KOPT-K1 (cell line): ENCODE data around the gene TMEM131.
"Not testable (repeated sequence)": the region's sequence is repeated elsewhere in the genome, so short reads cannot be mapped to it uniquely, and the experiment has no call there.

Experiments used
- H3K27ac ChIP-seq: fragments of 200-600 bp; sonication (generic); 2 replicates; pipeline ENCODE4 v1.5.1; 2016; ENCODE audit warnings: antibody characterized with exemption, mild to moderate bottlenecking, low read depth, low read length; ENCODE audit not compliant: poor library complexity, severe bottlenecking
- H3K36me3 ChIP-seq: fragments of 200-600 bp; sonication (generic); 2 replicates; pipeline ENCODE4 v1.5.1; 2017; ENCODE audit warnings: antibody characterized with exemption, mild to moderate bottlenecking, low read length, moderate library complexity; ENCODE audit not compliant: insufficient read depth
- H3K9me3 ChIP-seq: fragments of 200-600 bp; sonication (generic); 2 replicates; pipeline ENCODE4 v1.5.1; 2017; ENCODE audit warnings: antibody characterized with exemption, low read length, mild to moderate bottlenecking; ENCODE audit not compliant: insufficient read depth, poor library complexity, severe bottlenecking

TMEM131 gene

GRCh38 chr2:98026927-98027522, 31.3 kb upstream of the TMEM131 start:
- no peak overlapping the region for H3K27ac ChIP-seq
- no peaks in the 10 kb centered on the region for H3K36me3 ChIP-seq
- no peaks in the 10 kb centered on the region for H3K9me3 ChIP-seq

GRCh38 chr2:98026292-98026691, 30.5 kb upstream of the TMEM131 start:
- Histone ChIP-seq H3K36me3 (no peaks in the 10 kb centered on the region), H3K27ac (no peak overlapping the region), H3K9me3 (no peaks in the 10 kb centered on the region)

- Histone ChIP-seq H3K9me3 (no peaks in the 10 kb centered on the region), H3K27ac (no peak overlapping the region), H3K36me3 (no peaks in the 10 kb centered on the region)
Observed at GRCh38 chr2:98025481-98026037, 29.8 kb upstream of the TMEM131 start.

- not testable (repeated sequence) for H3K36me3 ChIP-seq, H3K9me3 ChIP-seq, H3K27ac ChIP-seq
Observed at GRCh38 chr2:98022067-98022466, 26.3 kb upstream of the TMEM131 start.

GRCh38 chr2:98020992-98021713, 25.4 kb upstream of the TMEM131 start:
- Histone ChIP-seq H3K9me3 (no peaks in the 10 kb centered on the region), H3K36me3 (no peaks in the 10 kb centered on the region), H3K27ac (no peak overlapping the region)

GRCh38 chr2:98020516-98020915, 24.8 kb upstream of the TMEM131 start:
- Histone ChIP-seq H3K9me3 (no peaks in the 10 kb centered on the region), H3K36me3 (no peaks in the 10 kb centered on the region), H3K27ac (no peak overlapping the region)

GRCh38 chr2:98016908-98017670, 21.3 kb upstream of the TMEM131 start:
- no peaks in the 10 kb centered on the region for H3K9me3 ChIP-seq
- no peaks in the 10 kb centered on the region for H3K36me3 ChIP-seq
- no peak overlapping the region for H3K27ac ChIP-seq

GRCh38 chr2:98015671-98016070, 19.9 kb upstream of the TMEM131 start:
- no peaks in the 10 kb centered on the region for H3K36me3 ChIP-seq
- no peak overlapping the region for H3K27ac ChIP-seq
- no peaks in the 10 kb centered on the region for H3K9me3 ChIP-seq

GRCh38 chr2:98014379-98014778, 18.6 kb upstream of the TMEM131 start:
- no peaks in the 10 kb centered on the region for H3K36me3 ChIP-seq
- no peak overlapping the region for H3K27ac ChIP-seq
- H3K9me3 ChIP-seq: no peaks in the 10 kb centered on the region

GRCh38 chr2:98013407-98014042, 17.8 kb upstream of the TMEM131 start:
- H3K27ac ChIP-seq: no peak overlapping the region
- no peaks in the 10 kb centered on the region for H3K36me3 ChIP-seq
- H3K9me3 ChIP-seq: no peaks in the 10 kb centered on the region

GRCh38 chr2:98012561-98012991, 16.8 kb upstream of the TMEM131 start:
- Histone ChIP-seq H3K9me3 (no peaks in the 10 kb centered on the region), H3K27ac (no peak overlapping the region), H3K36me3 (no peaks in the 10 kb centered on the region)

GRCh38 chr2:98009887-98010760, 14.4 kb upstream of the TMEM131 start:
- H3K36me3 ChIP-seq: no peaks in the 10 kb centered on the region
- H3K27ac ChIP-seq: no peak overlapping the region
- H3K9me3 ChIP-seq: no peaks in the 10 kb centered on the region

- Histone ChIP-seq H3K36me3 (no peaks in the 10 kb centered on the region), H3K9me3 (no peaks in the 10 kb centered on the region), H3K27ac (no peak overlapping the region)
Observed at GRCh38 chr2:98008415-98008814, 12.7 kb upstream of the TMEM131 start.

GRCh38 chr2:98006378-98006777, 10.6 kb upstream of the TMEM131 start:
- H3K27ac ChIP-seq: no peak overlapping the region
- no peaks in the 10 kb centered on the region for H3K9me3 ChIP-seq

More at GRCh38 chr2:98006378-98006777, 10.6 kb upstream of the TMEM131 start:
- no peaks in the 10 kb centered on the region for H3K36me3 ChIP-seq
